Lower lobe of right lung (tissue), 2 donors: Measurements from ENCODE around the gene ATP6V0A4. TPM values are rescaled to one million over a fixed set of nuclear protein-coding genes. Genes with fewer than 3 reads are reported as not detected.

Source experiments
- ATAC-seq, 2 donors: fragments of 200-7000 bp; cut with Tn5 transposase; one replicate each; pipeline ENCODE4 v1.9.1; 2020 to 2022; ENCODE audit warnings: mild to moderate bottlenecking in 2 of 2, moderate library complexity in 2 of 2
- DNase-seq: peaks from one replicate; pipeline ENCODE4 v3.0.0-alpha.2; 2020
- H3K27ac ChIP-seq: fragments of 200-600 bp; one replicate; pipeline ENCODE4 v1.8.0; 2022
- H3K27me3 ChIP-seq: fragments of 200-600 bp; one replicate; pipeline ENCODE4 v1.8.0; 2022; ENCODE audit warnings: low read depth
- H3K36me3 ChIP-seq: fragments of 200-600 bp; one replicate; pipeline ENCODE4 v1.8.0; 2022; ENCODE audit warnings: mild to moderate bottlenecking
- H3K4me1 ChIP-seq: fragments of 200-600 bp; one replicate; pipeline ENCODE4 v1.8.0; 2022
- H3K4me3 ChIP-seq: fragments of 200-600 bp; one replicate; pipeline ENCODE4 v1.8.0; 2022; ENCODE audit warnings: mild to moderate bottlenecking
- H3K9me3 ChIP-seq: fragments of 200-600 bp; one replicate; pipeline ENCODE4 v1.8.0; 2022
- CTCF ChIP-seq: fragments of 200-600 bp; IDR thresholded peaks from one replicate; pipeline ENCODE4 v1.8.0; 2022; ENCODE audit warnings: antibody characterized with exemption, mild to moderate bottlenecking
- intact Hi-C: fragments of 100-400 bp; cut with DNase I; formaldehyde crosslinking; loops from one replicate; pipeline ENCODE4 v1.11.0; 2022
- total RNA-seq: library from RNA; stranded (reverse); fragmentation: NEBNext Ultra II Directional; extraction: Animal tissue kit (Norgen Biotek cat#: 25700); gene quantifications from one replicate; pipeline ENCODE4 v1.2.1, GENCODE V29; 2021
- donor health status: DM: no; HTN: yes; CAD: no; lungs with severe emphysema.

The ATP6V0A4 gene
- total RNA-seq, 1 donor from 2014 or later, result 1.7 TPM

- no peaks in the 10 kb centered on the region for H3K36me3 ChIP-seq
- ATAC-seq (no peak), DNase-seq (no peak)
- no peaks in the 10 kb centered on the region for H3K4me1 ChIP-seq
- intact Hi-C loops, result no loop called here
- no peaks in the 10 kb centered on the region for H3K27me3 ChIP-seq
- no peak for TF ChIP-seq CTCF
- H3K27ac ChIP-seq, result no peak overlapping the region
- H3K4me3 ChIP-seq, result no peak overlapping the region
- no peaks in the 10 kb centered on the region for H3K9me3 ChIP-seq
These were observed 30.3 kb upstream of the ATP6V0A4 start for GRCh38 chr7:138828302-138828701.

- Histone ChIP-seq H3K27me3 (no peaks in the 10 kb centered on the region), H3K4me3 (no peak overlapping the region), H3K9me3 (no peaks in the 10 kb centered on the region), H3K36me3 (no peaks in the 10 kb centered on the region), H3K27ac (no peak overlapping the region), H3K4me1 (no peaks in the 10 kb centered on the region)
- no peak for ATAC-seq
- no peak for TF ChIP-seq CTCF
- intact Hi-C loops, result no loop called here
- no peak for DNase-seq
These were observed 27.2 kb upstream of the ATP6V0A4 start for GRCh38 chr7:138825049-138825721.

- Histone ChIP-seq H3K4me3 (no peak overlapping the region), H3K27me3 (no peaks in the 10 kb centered on the region), H3K36me3 (no peaks in the 10 kb centered on the region), H3K9me3 (no peaks in the 10 kb centered on the region), H3K4me1 (no peaks in the 10 kb centered on the region), H3K27ac (no peak overlapping the region)
- TF ChIP-seq CTCF, result no peak
- ATAC-seq (no peak), DNase-seq (no peak)
- intact Hi-C loops, result no loop called here
These were observed 25.0 kb upstream of the ATP6V0A4 start for GRCh38 chr7:138822867-138823535.

- no peak for DNase-seq
- no peaks in the 10 kb centered on the region for H3K4me1 ChIP-seq
- no peak for ATAC-seq
- H3K27me3 ChIP-seq, result no peaks in the 10 kb centered on the region
- intact Hi-C loops, result no loop called here
- H3K4me3 ChIP-seq, result no peak overlapping the region
- no peak for TF ChIP-seq CTCF
- H3K9me3 ChIP-seq, result no peaks in the 10 kb centered on the region
- H3K27ac ChIP-seq, result no peak overlapping the region
- H3K36me3 ChIP-seq, result no peaks in the 10 kb centered on the region
These were observed 23.9 kb upstream of the ATP6V0A4 start for GRCh38 chr7:138821912-138822311.

GRCh38 chr7:138819625-138820024 is 21.6 kb upstream of the ATP6V0A4 start:
- ATAC-seq, result no peak
- intact Hi-C loops, result no loop called here

More at GRCh38 chr7:138819625-138820024, 21.6 kb upstream of the ATP6V0A4 start:
- no peak for DNase-seq
- TF ChIP-seq CTCF, result no peak
- Histone ChIP-seq H3K36me3 (no peaks in the 10 kb centered on the region), H3K9me3 (no peaks in the 10 kb centered on the region), H3K27ac (no peak overlapping the region), H3K4me1 (no peaks in the 10 kb centered on the region), H3K27me3 (no peaks in the 10 kb centered on the region), H3K4me3 (no peak overlapping the region)
